OCI-LY1 (cell line): ENCODE measurements around the gene ZNF710.

Experiments
- H2AFZ ChIP-seq: fragments of 200-600 bp; sonication (generic), shearing (Covaris generic); 2 replicates; pipeline ENCODE4 v1.6.0; 2014; ENCODE audit warnings: antibody characterized with exemption, mild to moderate bottlenecking, low read length
- H3F3A ChIP-seq: fragments of 200-600 bp; sonication (generic), shearing (Covaris generic); 2 replicates; pipeline ENCODE4 v1.6.0; 2014; ENCODE audit warnings: mild to moderate bottlenecking, antibody characterized with exemption, low read length, moderate library complexity; ENCODE audit not compliant: insufficient read depth
- H3K27ac ChIP-seq: fragments of 200-600 bp; sonication (generic); 2 replicates; pipeline ENCODE4 v1.5.1; 2014; ENCODE audit warnings: low read length, mixed run types, mild to moderate bottlenecking, low read depth; ENCODE audit not compliant: poor library complexity, severe bottlenecking
- H3K27me3 ChIP-seq: fragments of 200-600 bp; sonication (generic); 2 replicates; pipeline ENCODE4 v1.6.0; 2014; ENCODE audit warnings: antibody characterized with exemption, mild to moderate bottlenecking, low read length, moderate library complexity; ENCODE audit not compliant: insufficient read depth
- H3K36me3 ChIP-seq: fragments of 200-600 bp; sonication (generic); 2 replicates; pipeline ENCODE4 v1.6.1; 2014; ENCODE audit warnings: mild to moderate bottlenecking, antibody characterized with exemption, low read length, moderate library complexity, mixed read lengths; ENCODE audit not compliant: insufficient read depth
- H3K4me1 ChIP-seq: fragments of 200-600 bp; sonication (generic); 2 replicates; pipeline ENCODE4 v1.5.1; 2014; ENCODE audit warnings: mild to moderate bottlenecking, low read length, moderate library complexity; ENCODE audit not compliant: insufficient read depth, severe bottlenecking
- H3K4me2 ChIP-seq: fragments of 200-600 bp; sonication (generic), shearing (Covaris generic); 2 replicates; pipeline ENCODE4 v1.6.1; 2014; ENCODE audit warnings: low read length
- H3K4me3 ChIP-seq: fragments of 200-600 bp; sonication (generic); 2 replicates; pipeline ENCODE4 v1.5.1; 2014; ENCODE audit warnings: low read length, low read depth, mild to moderate bottlenecking, mixed read lengths; ENCODE audit not compliant: poor library complexity, severe bottlenecking
- H3K79me2 ChIP-seq: fragments of 200-600 bp; shearing (Covaris generic); 2 replicates; pipeline ENCODE4 v1.6.1; 2016; ENCODE audit warnings: mixed run types, low read length, mixed read lengths; ENCODE audit not compliant: insufficient read depth
- H3K9ac ChIP-seq: fragments of 200-600 bp; sonication (generic), shearing (Covaris generic); 2 replicates; pipeline ENCODE4 v1.6.1; 2014; ENCODE audit warnings: mild to moderate bottlenecking, low read length, mixed read lengths
- H3K9me2 ChIP-seq: fragments of 200-600 bp; sonication (generic), shearing (Covaris generic); 2 replicates; pipeline ENCODE4 v1.6.1; 2014; ENCODE audit warnings: low read depth, mild to moderate bottlenecking, low read length, mixed read lengths
- H3K9me3 ChIP-seq: fragments of 200-600 bp; shearing (Covaris generic); 2 replicates; pipeline ENCODE4 v1.6.1; 2014; ENCODE audit warnings: low read length, mixed read lengths
- H4K20me1 ChIP-seq: fragments of 200-600 bp; sonication (generic), shearing (Covaris generic); 2 replicates; pipeline ENCODE4 v1.6.0; 2016; ENCODE audit warnings: mild to moderate bottlenecking, low read length; ENCODE audit not compliant: insufficient read depth
- CTCF ChIP-seq: fragments of 200-600 bp; sonication (generic), shearing (Covaris generic); IDR thresholded peaks from 2 replicates; pipeline ENCODE4 v1.5.1; 2017; ENCODE audit warnings: mild to moderate bottlenecking, antibody characterized with exemption, low read length, moderate library complexity, mixed read lengths
- EZH2 ChIP-seq: fragments of 200-600 bp; sonication (generic), shearing (Covaris generic); IDR thresholded peaks from 2 replicates; pipeline ENCODE4 v1.8.0; 2017; ENCODE audit warnings: borderline replicate concordance, mixed run types, mild to moderate bottlenecking, antibody characterized with exemption, low read length, moderate library complexity, mixed read lengths

The ZNF710 gene

DNA sequence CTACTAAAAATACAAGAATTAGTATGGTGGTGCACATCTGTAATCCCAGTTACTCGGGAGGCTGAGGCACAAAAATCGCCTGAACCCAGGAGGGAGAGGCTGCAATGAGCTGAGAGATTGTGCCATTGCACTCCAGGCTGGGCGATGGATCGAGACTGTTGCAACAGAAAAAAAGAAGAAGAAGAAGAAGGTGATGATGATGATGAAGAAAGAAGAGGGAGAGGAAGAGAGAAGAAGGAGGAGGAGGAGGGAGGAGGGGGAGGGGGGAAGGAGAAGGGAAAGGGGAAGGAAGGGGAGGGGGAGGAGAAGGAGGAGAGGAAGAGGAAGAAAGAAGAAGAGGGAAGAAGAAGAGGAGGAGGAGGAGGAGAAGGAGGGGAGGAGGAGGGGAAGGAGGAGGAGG is 33.2 kb upstream of the ZNF710 start:
- no peak overlapping the region for H2AFZ ChIP-seq
- no peaks in the 10 kb centered on the region for H3K79me2 ChIP-seq
- no peaks in the 10 kb centered on the region for H4K20me1 ChIP-seq
- no peaks in the 10 kb centered on the region for H3F3A ChIP-seq
- no peak overlapping the region for H3K27ac ChIP-seq
- H3K9me3 ChIP-seq: no peaks in the 10 kb centered on the region
- H3K36me3 ChIP-seq: no peaks in the 10 kb centered on the region
- TF ChIP-seq EZH2 (no peak), CTCF (no peak)
- H3K9me2 ChIP-seq: no peaks in the 10 kb centered on the region
- 0 out of 2 replicates have a peak, but pooled peaks cover 3% of the 10 kb centered on the region for H3K27me3 ChIP-seq
- H3K4me1 ChIP-seq: no peaks in the 10 kb centered on the region
- H3K4me3 ChIP-seq: no peak overlapping the region
- H3K9ac ChIP-seq: no peak overlapping the region
- no peak overlapping the region for H3K4me2 ChIP-seq

- H3K4me3 ChIP-seq: no peak overlapping the region
Measured at GRCh38 chr15:89971592-89971997, 29.5 kb upstream of the ZNF710 start.

DNA sequence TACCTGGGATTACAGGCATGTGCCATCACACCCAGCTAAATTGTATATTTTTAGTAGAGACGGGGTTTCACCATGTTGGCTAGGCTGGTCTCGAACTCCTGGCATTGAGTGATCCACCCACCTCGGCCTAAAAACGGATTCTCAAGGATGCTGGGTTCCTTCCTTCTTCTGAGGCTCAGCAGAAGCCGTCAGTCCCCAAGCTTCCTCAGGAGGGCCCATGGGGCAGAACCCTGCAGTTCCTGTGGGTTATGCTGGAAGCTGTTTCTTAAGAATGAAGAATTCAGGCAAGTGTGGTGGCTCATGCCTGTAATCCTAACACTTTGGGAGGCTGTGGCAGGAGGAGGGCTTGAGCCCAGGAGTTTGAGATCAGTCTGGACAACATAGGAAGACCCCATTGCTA is 29.0 kb upstream of the ZNF710 start:
- no peak overlapping the region for H2AFZ ChIP-seq
- TF ChIP-seq CTCF (no peak), EZH2 (no peak)
- no peaks in the 10 kb centered on the region for H3K9me2 ChIP-seq
- H3K36me3 ChIP-seq: no peaks in the 10 kb centered on the region
- peaks cover 10% of the 10 kb centered on the region for H3K4me1 ChIP-seq
- no peaks in the 10 kb centered on the region for H4K20me1 ChIP-seq
- no peaks in the 10 kb centered on the region; the same call in 1 of the 2 replicates for H3K27me3 ChIP-seq
- H3K9me3 ChIP-seq: no peaks in the 10 kb centered on the region
- H3K9ac ChIP-seq: no peak overlapping the region
- no peaks in the 10 kb centered on the region for H3K79me2 ChIP-seq
- no peak overlapping the region for H3K4me3 ChIP-seq
- H3K27ac ChIP-seq: no peak overlapping the region
- H3F3A ChIP-seq: no peaks in the 10 kb centered on the region
- H3K4me2 ChIP-seq: no peak overlapping the region

More at GRCh38 chr15:89971592-89971997, 29.5 kb upstream of the ZNF710 start:
- no peaks in the 10 kb centered on the region for H3K36me3 ChIP-seq
- no peak overlapping the region for H3K4me2 ChIP-seq
- no peaks in the 10 kb centered on the region for H3K79me2 ChIP-seq
- H2AFZ ChIP-seq: no peak overlapping the region
- no peaks in the 10 kb centered on the region for H4K20me1 ChIP-seq
- TF ChIP-seq EZH2 (no peak), CTCF (peak; percentile 88)
- H3K27ac ChIP-seq: no peak overlapping the region
- H3F3A ChIP-seq: no peaks in the 10 kb centered on the region
- H3K9ac ChIP-seq: no peak overlapping the region
- no peaks in the 10 kb centered on the region for H3K9me3 ChIP-seq
- peaks cover 10% of the 10 kb centered on the region for H3K4me1 ChIP-seq
- H3K27me3 ChIP-seq: no peaks in the 10 kb centered on the region; the same call in 1 of the 2 replicates
- H3K9me2 ChIP-seq: no peaks in the 10 kb centered on the region
